Stimulated activated naive B cell treated with anti-CD40 and anti-IgM and Interleukin-4, amounts not matched to agents 10 μg/mL and 1 μg/mL and 100 μg/mL, for 72 hours (primary cell): ENCODE results near the gene DGKI.

ENCODE experiments used
- ATAC-seq, 2 donors: fragments of 150-1000 bp; cut with Tn5 transposase; replicated peaks; 2 replicates each; pipeline ENCODE4 v1.10.0; 2021; ENCODE audit warnings: moderate library complexity in 1 of 2
- DNase-seq: peaks from one replicate; pipeline ENCODE4 v3.0.0; 2021
- H3K27ac Mint-ChIP-seq: one replicate; pipeline ENCODE4 v1.8.0; 2022; ENCODE audit warnings: mild to moderate bottlenecking, mixed read lengths
- H3K27me3 Mint-ChIP-seq, 2 donors: one replicate each; pipeline ENCODE4 v1.8.0; 2022; ENCODE audit warnings: mixed read lengths in 2 of 2
- H3K36me3 Mint-ChIP-seq, 2 donors: one replicate each; pipeline ENCODE4 v1.8.0; 2022; ENCODE audit warnings: mixed read lengths in 2 of 2, mild to moderate bottlenecking in 1 of 2
- H3K4me1 Mint-ChIP-seq, 2 donors: one replicate each; pipeline ENCODE4 v1.8.0; 2022; ENCODE audit warnings: mixed read lengths in 2 of 2, mild to moderate bottlenecking in 1 of 2
- H3K4me3 Mint-ChIP-seq, 2 donors: one replicate each; pipeline ENCODE4 v1.8.0; 2022; ENCODE audit warnings: mild to moderate bottlenecking in 2 of 2, mixed read lengths in 2 of 2, moderate library complexity in 1 of 2
- H3K9me3 Mint-ChIP-seq, 2 donors: one replicate each; pipeline ENCODE4 v1.8.0; 2022; ENCODE audit warnings: mixed read lengths in 2 of 2, mild to moderate bottlenecking in 1 of 2

Gene DGKI

DNA sequence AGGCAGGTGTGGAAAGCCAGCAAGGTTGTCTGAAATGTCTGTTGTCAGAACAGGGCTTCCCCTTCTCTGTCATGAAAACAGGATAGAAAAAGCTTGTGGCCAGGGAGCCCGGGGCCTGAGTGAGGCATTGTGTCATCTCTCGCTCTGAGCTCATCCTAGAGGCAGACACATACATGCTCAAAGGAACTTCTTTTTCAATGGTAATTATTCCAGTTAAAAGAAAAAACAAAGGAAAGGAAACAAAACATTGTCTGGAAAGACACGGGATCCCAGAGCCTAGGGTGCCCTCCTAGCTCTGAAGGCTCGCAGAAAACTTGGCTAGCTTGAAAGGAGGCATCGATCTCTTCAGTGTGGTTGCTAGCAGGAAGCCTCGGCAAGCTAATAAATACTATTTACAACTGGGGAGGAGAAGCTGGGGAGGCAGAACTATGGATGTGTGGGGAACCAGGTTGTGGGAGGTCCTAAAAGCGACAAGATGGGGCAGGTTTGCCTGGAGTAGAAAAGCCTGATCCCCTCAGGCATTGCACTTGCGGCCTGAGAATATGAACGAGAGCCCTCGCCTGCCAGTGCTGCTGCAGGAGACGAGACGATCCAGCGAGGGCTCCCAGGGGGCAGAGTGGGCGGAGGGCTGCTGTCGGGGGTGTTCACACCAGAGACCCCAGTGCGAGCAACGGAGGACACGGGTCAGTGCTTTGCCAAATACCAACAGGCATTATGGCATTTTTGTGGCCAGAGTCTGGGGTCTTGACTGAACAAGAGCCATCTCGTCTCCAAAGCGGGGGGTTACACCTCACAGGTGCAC lies 32.8 kb upstream of the DGKI start:
- DNase-seq (no peak), ATAC-seq (peak; percentile 46 to 58)
- no peak overlapping the region for H3K4me3 Mint-ChIP-seq
- H3K36me3 Mint-ChIP-seq: peaks cover 60 to 77% of the 10 kb centered on the region in 2 donors
- H3K27me3 Mint-ChIP-seq: no peaks in the 10 kb centered on the region
- no peaks in the 10 kb centered on the region for H3K9me3 Mint-ChIP-seq
- H3K27ac Mint-ChIP-seq: peak overlapping the region; percentile 7
- H3K4me1 Mint-ChIP-seq: peaks cover 12 to 32% of the 10 kb centered on the region in 2 donors

DNA sequence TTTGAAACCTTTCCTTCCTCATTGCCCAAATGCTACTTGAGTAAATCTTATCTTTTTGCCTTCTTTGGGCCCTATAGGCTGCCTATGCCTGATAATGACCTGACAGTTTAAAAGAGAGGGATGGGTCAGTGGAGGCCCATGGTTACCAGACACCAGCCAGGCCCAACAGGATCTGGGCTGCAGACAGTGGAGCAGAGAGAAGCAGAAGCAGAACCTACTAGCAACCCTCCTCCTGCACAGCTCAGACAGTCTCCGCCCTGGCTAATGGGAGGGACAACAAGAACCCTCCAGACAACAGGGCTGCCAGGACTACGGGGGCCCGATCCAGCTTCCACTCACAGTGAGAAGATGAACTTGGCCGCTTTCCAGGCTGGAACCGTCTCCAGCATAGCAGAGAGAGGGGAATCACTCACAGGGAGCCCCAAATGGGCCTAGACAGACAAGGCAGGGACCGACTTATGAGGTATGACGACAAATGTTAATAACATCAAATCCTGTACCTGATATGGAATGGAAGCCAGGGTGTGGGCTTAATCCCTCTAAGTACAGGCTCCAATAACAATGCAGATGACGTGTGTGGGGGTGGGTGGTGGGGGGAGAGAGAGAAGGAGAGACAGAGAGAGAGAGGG lies 31.7 kb upstream of the DGKI start:
- Mint-ChIP-seq H3K27ac (no peak overlapping the region), H3K36me3 (peaks cover 55 to 76% of the 10 kb centered on the region in 2 donors)

DNA sequence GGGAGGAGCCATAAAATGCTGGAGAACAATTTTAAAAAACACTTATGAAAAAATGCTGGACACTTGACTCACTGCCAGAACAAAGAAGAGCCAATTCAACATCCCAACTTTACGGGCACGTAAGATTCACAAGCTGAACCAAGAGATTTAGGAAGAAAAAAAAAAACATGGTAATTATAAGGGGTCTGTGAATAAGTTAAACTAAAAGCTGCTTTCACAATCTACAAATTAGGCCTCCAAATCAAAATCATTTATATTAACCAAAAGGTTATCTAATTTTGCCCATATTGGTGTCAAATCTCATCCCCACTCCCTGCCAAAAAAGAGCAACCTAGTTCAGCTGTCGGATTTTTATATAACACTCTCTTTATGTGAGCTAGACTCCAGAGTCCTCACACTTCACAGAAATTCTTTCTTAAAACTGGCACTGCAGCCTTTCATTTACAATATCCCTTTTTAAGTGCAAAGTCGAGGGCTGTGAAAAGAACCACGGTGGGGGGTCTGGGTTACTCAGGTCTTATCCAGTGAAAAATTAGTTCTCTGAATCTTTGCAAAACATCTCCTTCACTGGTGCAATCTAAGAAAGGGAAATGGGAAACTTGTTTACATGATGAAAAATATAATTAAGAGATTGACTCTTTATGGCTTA lies 30.4 kb upstream of the DGKI start:
- ATAC-seq (no peak), DNase-seq (no peak)
- Mint-ChIP-seq H3K4me1 (peaks cover 20 to 47% of the 10 kb centered on the region in 2 donors), H3K9me3 (no peaks in the 10 kb centered on the region), H3K4me3 (no peak overlapping the region), H3K27me3 (no peaks in the 10 kb centered on the region), H3K27ac (no peak overlapping the region), H3K36me3 (peaks cover 46 to 74% of the 10 kb centered on the region in 2 donors)

More for the DNA sequence above, 31.7 kb upstream of the DGKI start:
- ATAC-seq (no peak), DNase-seq (no peak)
- no peaks in the 10 kb centered on the region for H3K9me3 Mint-ChIP-seq
- H3K27me3 Mint-ChIP-seq: no peaks in the 10 kb centered on the region
- peaks cover 20 to 43% of the 10 kb centered on the region in 2 donors for H3K4me1 Mint-ChIP-seq
- no peak overlapping the region for H3K4me3 Mint-ChIP-seq

DNA sequence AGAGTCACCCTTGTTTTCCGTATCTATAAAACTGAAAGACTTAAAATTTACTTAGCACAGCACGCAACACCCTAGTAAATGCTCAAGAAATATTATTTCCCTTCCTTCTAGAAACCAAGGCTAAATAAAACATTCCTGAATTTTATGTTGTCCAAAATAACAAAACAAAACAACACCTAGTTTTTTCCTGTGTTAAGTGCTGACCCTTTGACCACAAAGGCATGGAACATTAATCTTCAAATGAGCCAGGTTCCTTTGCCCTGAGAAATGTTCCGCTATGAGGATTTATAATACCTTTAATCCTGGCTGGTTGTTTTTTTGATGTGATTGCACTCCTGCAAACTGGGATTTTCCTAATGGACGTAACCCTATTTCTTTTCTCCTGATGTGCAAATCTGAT lies 29.0 kb upstream of the DGKI start:
- no peak overlapping the region for H3K4me3 Mint-ChIP-seq
- H3K27ac Mint-ChIP-seq: no peak overlapping the region
- ATAC-seq: no peak
- no peak for DNase-seq
- H3K27me3 Mint-ChIP-seq: no peaks in the 10 kb centered on the region
- H3K4me1 Mint-ChIP-seq: peaks cover 19 to 47% of the 10 kb centered on the region in 2 donors
- H3K9me3 Mint-ChIP-seq: peaks cover 0 to 3% of the 10 kb centered on the region in 2 donors
- peaks cover 46 to 71% of the 10 kb centered on the region in 2 donors for H3K36me3 Mint-ChIP-seq

DNA sequence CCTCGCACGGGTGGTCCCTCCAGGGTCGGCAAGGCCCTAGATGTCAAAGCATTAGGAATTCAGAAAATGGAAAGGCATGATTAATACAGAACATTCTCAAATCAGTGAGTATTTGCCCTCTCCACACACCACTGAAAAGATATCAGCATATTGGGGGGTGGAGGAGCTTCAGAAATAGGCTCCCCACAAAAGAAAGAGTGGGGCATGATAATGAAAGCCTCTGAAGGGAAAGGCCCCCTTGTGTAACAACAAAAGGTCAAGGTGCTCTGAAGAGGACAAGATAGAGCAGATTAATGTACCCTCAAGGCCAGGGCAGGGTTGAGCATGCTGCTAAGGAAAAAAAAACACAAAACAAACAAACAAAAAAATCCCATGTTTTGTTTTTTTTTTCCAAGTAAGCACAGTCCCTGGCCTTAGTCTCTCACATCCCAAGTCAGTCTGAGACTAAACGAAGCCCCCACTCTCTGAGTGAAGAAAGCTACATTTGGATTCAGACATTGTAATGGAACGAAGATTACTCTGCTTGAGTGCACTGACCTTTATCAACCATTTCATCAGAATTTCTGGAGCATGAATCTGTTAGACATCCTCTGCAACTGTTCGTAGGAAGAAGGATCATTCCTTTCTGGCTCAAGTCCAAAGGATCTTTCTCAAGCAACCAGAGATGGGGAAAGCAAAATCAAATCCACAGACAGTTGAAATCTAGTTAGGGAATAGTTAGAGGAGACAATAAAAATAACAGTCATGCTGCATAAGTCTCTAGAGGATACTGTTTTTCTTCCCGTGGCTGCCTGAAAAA lies 27.4 kb upstream of the DGKI start:
- Mint-ChIP-seq H3K27ac (peak overlapping the region; percentile 70), H3K9me3 (peaks cover 0 to 3% of the 10 kb centered on the region in 2 donors), H3K4me1 (peaks cover 14 to 40% of the 10 kb centered on the region in 2 donors), H3K27me3 (no peaks in the 10 kb centered on the region), H3K4me3 (peak overlapping the region; percentile 33 to 39), H3K36me3 (peaks cover 37 to 62% of the 10 kb centered on the region in 2 donors)
- DNase-seq (no peak), ATAC-seq (peak; percentile 76 to 77)

DNA sequence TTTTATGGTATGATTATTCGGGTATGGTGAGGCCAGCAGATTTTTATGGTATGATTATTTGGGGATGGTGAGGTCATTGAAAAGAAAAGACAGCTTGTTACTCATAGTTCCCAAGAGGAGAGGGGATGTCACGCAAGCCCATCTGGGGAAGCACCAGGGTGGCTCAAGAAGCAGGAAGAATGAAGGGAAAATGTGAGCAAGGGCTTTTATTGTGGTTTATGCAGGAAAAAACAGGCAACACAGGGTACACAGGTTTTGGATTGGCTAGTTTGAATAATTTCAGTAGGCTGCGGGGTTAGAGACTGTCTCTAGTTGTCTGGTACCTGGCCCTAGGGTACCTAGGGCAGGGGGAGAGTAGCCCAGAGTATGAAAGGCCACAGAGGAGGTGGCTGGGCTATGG lies 26.8 kb upstream of the DGKI start:
- Mint-ChIP-seq H3K36me3 (peaks cover 34 to 60% of the 10 kb centered on the region in 2 donors), H3K9me3 (peaks cover 0 to 3% of the 10 kb centered on the region in 2 donors), H3K4me3 (peak overlapping the region; percentile 33 to 39), H3K27me3 (no peaks in the 10 kb centered on the region), H3K27ac (peak overlapping the region; percentile 70), H3K4me1 (peaks cover 14 to 36% of the 10 kb centered on the region in 2 donors)
- DNase-seq (peak; percentile 56), ATAC-seq (peak; percentile 82 to 84)

DNA sequence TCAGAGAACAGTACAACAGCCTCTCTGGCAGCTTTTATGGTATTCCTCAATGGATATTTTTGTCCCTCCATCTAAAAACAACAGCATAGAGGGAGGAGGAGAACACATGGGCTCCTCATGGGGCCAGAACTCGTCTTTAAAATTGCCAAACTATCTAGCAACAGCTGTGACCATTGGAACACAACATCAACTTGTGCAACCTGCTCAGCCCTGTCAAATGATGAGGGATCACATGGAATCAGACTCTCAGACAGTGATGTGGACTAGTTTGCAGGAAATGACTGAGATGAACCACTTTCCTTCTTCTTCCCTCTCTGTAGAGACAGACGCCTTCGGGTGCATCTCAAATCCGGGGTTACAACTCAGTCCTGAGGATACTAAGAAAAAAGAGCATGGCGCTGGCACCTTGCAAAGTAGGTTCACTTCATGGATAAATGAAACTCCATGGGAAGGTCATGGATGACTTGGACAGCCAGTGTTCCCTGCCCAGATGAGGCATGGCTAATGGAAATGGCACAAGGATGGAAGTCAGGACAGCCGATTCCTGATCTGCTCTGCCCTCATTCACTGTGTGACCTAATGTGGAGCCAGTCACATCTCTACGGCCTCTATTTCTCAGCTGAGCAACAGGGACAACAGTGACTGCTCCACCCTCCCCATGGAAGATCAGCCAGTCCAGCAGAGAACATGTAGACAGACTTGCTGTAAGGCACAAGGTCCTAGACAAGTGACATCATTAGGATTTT lies 24.6 kb upstream of the DGKI start:
- H3K4me1 Mint-ChIP-seq: peaks cover 14 to 23% of the 10 kb centered on the region in 2 donors
- no peak overlapping the region for H3K4me3 Mint-ChIP-seq
- peaks cover 4% of the 10 kb centered on the region in 2 donors for H3K9me3 Mint-ChIP-seq
- H3K27me3 Mint-ChIP-seq: no peaks in the 10 kb centered on the region
- ATAC-seq: no peak
- peaks cover 39 to 63% of the 10 kb centered on the region in 2 donors for H3K36me3 Mint-ChIP-seq
- DNase-seq: no peak
- peak overlapping the region; percentile 42 for H3K27ac Mint-ChIP-seq

DNA sequence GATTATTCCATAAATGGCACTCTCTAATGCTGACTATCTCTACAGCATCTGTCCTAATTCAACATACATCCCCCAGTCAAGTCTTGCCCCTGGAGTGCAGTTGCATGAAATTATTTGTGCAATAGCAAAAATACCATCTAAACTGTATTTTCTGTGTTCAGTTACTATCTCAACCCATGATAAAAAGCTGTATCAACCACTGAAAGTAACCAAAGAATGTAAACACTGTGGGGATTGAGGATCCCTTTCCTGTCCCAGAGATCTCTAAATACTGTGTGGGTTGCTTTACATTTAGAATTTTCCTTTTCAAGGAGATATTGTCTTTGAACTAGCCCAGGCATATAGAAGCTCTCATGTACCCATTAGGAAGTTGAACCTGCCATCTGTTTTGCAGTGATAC lies 23.9 kb upstream of the DGKI start:
- Mint-ChIP-seq H3K27me3 (no peaks in the 10 kb centered on the region), H3K36me3 (peaks cover 43 to 64% of the 10 kb centered on the region in 2 donors), H3K27ac (no peak overlapping the region), H3K4me1 (peaks cover 14 to 23% of the 10 kb centered on the region in 2 donors), H3K9me3 (peaks cover 6 to 8% of the 10 kb centered on the region in 2 donors), H3K4me3 (no peak overlapping the region)
- DNase-seq (no peak), ATAC-seq (no peak)

DNA sequence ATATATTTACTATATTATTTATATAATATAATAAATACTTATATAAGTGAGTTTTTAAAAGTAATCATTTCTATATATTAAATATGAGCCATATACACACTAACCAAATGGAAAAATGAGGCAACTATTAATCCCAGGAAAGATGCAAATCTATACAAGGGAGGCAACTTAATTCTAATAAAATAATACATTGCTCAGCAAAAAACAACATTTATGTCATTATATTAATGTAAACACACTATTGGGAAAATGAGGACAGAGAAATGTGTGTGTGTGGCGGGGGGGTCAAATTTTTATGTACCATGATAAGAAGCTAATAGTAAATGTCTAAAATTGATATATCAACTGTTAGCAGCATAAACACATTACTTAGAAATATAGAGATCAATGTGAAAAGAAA lies 23.3 kb upstream of the DGKI start:
- Mint-ChIP-seq H3K27me3 (no peaks in the 10 kb centered on the region), H3K4me1 (peaks cover 12 to 18% of the 10 kb centered on the region in 2 donors), H3K27ac (no peak overlapping the region), H3K36me3 (peaks cover 46 to 67% of the 10 kb centered on the region in 2 donors), H3K9me3 (peaks cover 10 to 13% of the 10 kb centered on the region in 2 donors), H3K4me3 (no peak overlapping the region)
- DNase-seq (no peak), ATAC-seq (no peak)

DNA sequence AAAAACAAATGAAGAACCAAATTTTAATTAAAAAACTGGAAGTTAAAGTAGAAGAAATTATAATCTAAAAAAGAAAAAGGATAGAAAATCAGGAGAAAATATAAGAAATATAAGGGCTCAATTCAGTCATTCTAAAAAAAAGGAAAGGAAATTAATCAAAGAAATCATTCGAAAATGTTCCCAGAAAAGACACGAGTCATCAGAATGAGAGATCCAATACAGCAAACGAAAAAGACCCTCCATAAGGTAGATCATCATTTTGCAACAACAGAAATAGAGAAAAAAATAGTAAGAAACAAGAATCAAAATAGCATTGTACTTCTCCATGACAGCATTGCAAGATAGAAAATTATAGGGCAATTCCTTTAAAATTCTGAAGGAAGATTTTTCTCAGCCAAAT lies 22.5 kb upstream of the DGKI start:
- ATAC-seq: no peak
- Mint-ChIP-seq H3K36me3 (peaks cover 45 to 65% of the 10 kb centered on the region in 2 donors), H3K4me1 (peaks cover 7 to 12% of the 10 kb centered on the region in 2 donors)

DNA sequence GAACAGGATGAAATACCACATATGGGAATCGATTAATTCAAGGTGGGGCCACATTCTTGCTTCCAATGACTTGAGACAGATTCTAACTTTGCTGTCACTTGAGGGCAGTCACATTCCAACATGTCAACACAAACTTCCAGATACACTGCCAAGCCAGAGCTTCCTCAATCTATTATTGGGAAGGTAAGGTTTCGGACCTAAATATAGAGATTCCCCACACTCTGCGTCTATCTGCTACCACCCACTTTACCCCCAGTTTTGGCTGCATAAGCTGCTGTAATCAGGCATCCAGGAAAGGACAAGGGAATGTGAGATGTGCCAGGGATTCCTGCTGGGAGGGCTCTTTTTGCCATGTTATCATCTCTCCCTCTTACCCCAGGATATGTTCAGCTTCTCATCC lies 20.5 kb upstream of the DGKI start:
- no peak overlapping the region for H3K4me3 Mint-ChIP-seq
- no peaks in the 10 kb centered on the region for H3K4me1 Mint-ChIP-seq
- ATAC-seq (no peak), DNase-seq (no peak)
- peaks cover 10 to 18% of the 10 kb centered on the region in 2 donors for H3K9me3 Mint-ChIP-seq
- no peaks in the 10 kb centered on the region for H3K27me3 Mint-ChIP-seq
- H3K27ac Mint-ChIP-seq: no peak overlapping the region
- H3K36me3 Mint-ChIP-seq: peaks cover 54 to 57% of the 10 kb centered on the region in 2 donors

More for the DNA sequence above, 22.5 kb upstream of the DGKI start:
- DNase-seq: no peak
- Mint-ChIP-seq H3K27me3 (no peaks in the 10 kb centered on the region), H3K9me3 (peaks cover 10 to 16% of the 10 kb centered on the region in 2 donors), H3K27ac (no peak overlapping the region), H3K4me3 (no peak overlapping the region)

DNA sequence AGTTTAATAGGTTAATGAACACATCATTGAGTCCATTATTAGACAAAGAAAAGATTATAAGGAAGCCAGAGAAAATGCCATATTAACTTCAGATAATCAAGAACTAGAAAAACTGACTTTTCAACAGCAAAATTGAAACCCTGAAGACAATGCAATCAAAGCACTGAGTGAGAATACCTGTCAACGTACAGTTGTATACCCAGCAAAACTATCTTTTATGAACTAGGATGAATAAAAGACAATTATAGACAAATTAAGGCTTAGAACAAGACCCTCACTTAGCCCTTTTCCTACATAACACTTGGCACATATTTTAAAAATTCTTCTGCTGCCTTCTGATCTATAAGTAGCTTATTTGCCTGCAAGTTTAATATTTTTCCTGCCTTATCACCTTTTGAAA lies 19.0 kb upstream of the DGKI start:
- ATAC-seq: no peak
- peaks cover 10 to 17% of the 10 kb centered on the region in 2 donors for H3K9me3 Mint-ChIP-seq
- no peak overlapping the region for H3K27ac Mint-ChIP-seq
- no peak overlapping the region for H3K4me3 Mint-ChIP-seq
- no peaks in the 10 kb centered on the region for H3K4me1 Mint-ChIP-seq
- peaks cover 56 to 57% of the 10 kb centered on the region in 2 donors for H3K36me3 Mint-ChIP-seq
- no peaks in the 10 kb centered on the region for H3K27me3 Mint-ChIP-seq
- no peak for DNase-seq

DNA sequence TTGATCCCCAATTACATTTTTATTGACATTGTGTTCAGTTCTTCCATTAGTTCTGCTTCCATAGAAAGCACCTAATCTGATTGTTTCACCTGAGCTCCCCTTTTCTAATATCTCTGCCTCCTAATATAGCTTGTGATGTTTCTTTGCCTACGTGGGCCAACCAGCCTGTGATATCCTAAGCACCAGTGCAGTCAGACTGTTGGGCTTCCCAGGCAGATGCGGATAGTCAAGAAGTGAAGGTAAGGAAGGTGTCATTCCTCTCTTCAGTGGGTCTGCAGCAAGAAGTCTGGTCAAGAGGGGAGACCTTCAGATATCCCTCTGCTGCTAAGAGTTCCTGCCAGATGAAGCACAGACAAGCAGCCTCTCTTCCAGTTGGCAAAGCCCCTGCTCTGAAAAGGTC lies 16.2 kb upstream of the DGKI start:
- H3K36me3 Mint-ChIP-seq: peaks cover 42 to 48% of the 10 kb centered on the region in 2 donors
- DNase-seq (no peak), ATAC-seq (no peak)
- no peak overlapping the region for H3K27ac Mint-ChIP-seq
- no peaks in the 10 kb centered on the region for H3K4me1 Mint-ChIP-seq
- H3K9me3 Mint-ChIP-seq: peaks cover 10 to 17% of the 10 kb centered on the region in 2 donors
- H3K4me3 Mint-ChIP-seq: no peak overlapping the region
- no peaks in the 10 kb centered on the region for H3K27me3 Mint-ChIP-seq
